Lower leg skin (tissue), 3 donors: ENCODE results near the gene FBXL3.

Source experiments
- POLR2A ChIP-seq, 2 donors: fragments of 450-650 bp; IDR thresholded peaks; one replicate each; pipeline ENCODE4 v1.6.1; 2016 to 2017; ENCODE audit warnings: antibody characterized with exemption in 2 of 2, mild to moderate bottlenecking in 1 of 2, moderate library complexity in 1 of 2
- TF ChIP-seq, protein P1 (sequence below), 3 donors: fragments of 450-650 bp; IDR thresholded peaks; one replicate each; pipeline ENCODE4 v1.5.1; 2016; ENCODE audit warnings: antibody characterized with exemption in 3 of 3, mild to moderate bottlenecking in 3 of 3, moderate library complexity in 2 of 3

DNA sequence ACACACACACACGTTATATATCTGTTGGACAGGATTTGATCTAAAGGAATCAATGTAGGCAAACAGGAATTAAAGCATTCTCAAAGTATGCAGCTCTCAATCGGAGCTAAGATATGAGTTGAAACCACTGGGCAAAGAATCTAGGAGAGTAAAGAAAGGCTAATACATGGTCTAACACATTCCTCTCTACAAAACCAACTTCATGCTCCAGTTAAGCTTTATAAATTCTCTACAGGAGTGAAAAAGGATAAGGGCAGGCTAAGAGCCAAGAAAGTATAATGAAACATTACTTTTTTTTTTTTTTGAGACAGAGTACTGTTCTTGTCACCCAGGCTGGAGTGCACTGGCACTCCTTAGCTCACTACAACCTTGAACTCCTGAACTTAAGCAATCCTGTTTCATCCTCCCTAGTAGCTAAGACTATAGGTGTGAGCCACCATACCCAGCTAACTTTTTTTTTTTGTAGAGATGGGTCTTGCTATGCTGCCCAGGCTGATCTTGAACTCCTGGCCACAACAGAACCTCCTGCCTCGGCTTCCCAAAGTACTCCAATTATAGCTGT, 10.6 kb downstream of the FBXL3 start:
- TF ChIP-seq, protein P1, sequence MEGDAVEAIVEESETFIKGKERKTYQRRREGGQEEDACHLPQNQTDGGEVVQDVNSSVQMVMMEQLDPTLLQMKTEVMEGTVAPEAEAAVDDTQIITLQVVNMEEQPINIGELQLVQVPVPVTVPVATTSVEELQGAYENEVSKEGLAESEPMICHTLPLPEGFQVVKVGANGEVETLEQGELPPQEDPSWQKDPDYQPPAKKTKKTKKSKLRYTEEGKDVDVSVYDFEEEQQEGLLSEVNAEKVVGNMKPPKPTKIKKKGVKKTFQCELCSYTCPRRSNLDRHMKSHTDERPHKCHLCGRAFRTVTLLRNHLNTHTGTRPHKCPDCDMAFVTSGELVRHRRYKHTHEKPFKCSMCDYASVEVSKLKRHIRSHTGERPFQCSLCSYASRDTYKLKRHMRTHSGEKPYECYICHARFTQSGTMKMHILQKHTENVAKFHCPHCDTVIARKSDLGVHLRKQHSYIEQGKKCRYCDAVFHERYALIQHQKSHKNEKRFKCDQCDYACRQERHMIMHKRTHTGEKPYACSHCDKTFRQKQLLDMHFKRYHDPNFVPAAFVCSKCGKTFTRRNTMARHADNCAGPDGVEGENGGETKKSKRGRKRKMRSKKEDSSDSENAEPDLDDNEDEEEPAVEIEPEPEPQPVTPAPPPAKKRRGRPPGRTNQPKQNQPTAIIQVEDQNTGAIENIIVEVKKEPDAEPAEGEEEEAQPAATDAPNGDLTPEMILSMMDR (IDR thresholded peaks at IDR 0.05), result no peak
- no peak for TF ChIP-seq POLR2A (IDR thresholded peaks at IDR 0.05)
